OCI-LY1 (cell line): ENCODE measurements around the gene ARHGEF40.

ENCODE experiments used
- H2AFZ ChIP-seq: fragments of 200-600 bp; sonication (generic), shearing (Covaris generic); 2 replicates; pipeline ENCODE4 v1.6.0; 2014; ENCODE audit warnings: antibody characterized with exemption, mild to moderate bottlenecking, low read length
- H3F3A ChIP-seq: fragments of 200-600 bp; sonication (generic), shearing (Covaris generic); 2 replicates; pipeline ENCODE4 v1.6.0; 2014; ENCODE audit warnings: mild to moderate bottlenecking, antibody characterized with exemption, low read length, moderate library complexity; ENCODE audit not compliant: insufficient read depth
- H3K27ac ChIP-seq: fragments of 200-600 bp; sonication (generic); 2 replicates; pipeline ENCODE4 v1.5.1; 2014; ENCODE audit warnings: low read length, mixed run types, mild to moderate bottlenecking, low read depth; ENCODE audit not compliant: poor library complexity, severe bottlenecking
- H3K27me3 ChIP-seq: fragments of 200-600 bp; sonication (generic); 2 replicates; pipeline ENCODE4 v1.6.0; 2014; ENCODE audit warnings: antibody characterized with exemption, mild to moderate bottlenecking, low read length, moderate library complexity; ENCODE audit not compliant: insufficient read depth
- H3K36me3 ChIP-seq: fragments of 200-600 bp; sonication (generic); 2 replicates; pipeline ENCODE4 v1.6.1; 2014; ENCODE audit warnings: mild to moderate bottlenecking, antibody characterized with exemption, low read length, moderate library complexity, mixed read lengths; ENCODE audit not compliant: insufficient read depth
- H3K4me1 ChIP-seq: fragments of 200-600 bp; sonication (generic); 2 replicates; pipeline ENCODE4 v1.5.1; 2014; ENCODE audit warnings: mild to moderate bottlenecking, low read length, moderate library complexity; ENCODE audit not compliant: insufficient read depth, severe bottlenecking
- H3K4me2 ChIP-seq: fragments of 200-600 bp; sonication (generic), shearing (Covaris generic); 2 replicates; pipeline ENCODE4 v1.6.1; 2014; ENCODE audit warnings: low read length
- H3K4me3 ChIP-seq: fragments of 200-600 bp; sonication (generic); 2 replicates; pipeline ENCODE4 v1.5.1; 2014; ENCODE audit warnings: low read length, low read depth, mild to moderate bottlenecking, mixed read lengths; ENCODE audit not compliant: poor library complexity, severe bottlenecking
- H3K79me2 ChIP-seq: fragments of 200-600 bp; shearing (Covaris generic); 2 replicates; pipeline ENCODE4 v1.6.1; 2016; ENCODE audit warnings: mixed run types, low read length, mixed read lengths; ENCODE audit not compliant: insufficient read depth
- H3K9ac ChIP-seq: fragments of 200-600 bp; sonication (generic), shearing (Covaris generic); 2 replicates; pipeline ENCODE4 v1.6.1; 2014; ENCODE audit warnings: mild to moderate bottlenecking, low read length, mixed read lengths
- H3K9me2 ChIP-seq: fragments of 200-600 bp; sonication (generic), shearing (Covaris generic); 2 replicates; pipeline ENCODE4 v1.6.1; 2014; ENCODE audit warnings: low read depth, mild to moderate bottlenecking, low read length, mixed read lengths
- H3K9me3 ChIP-seq: fragments of 200-600 bp; shearing (Covaris generic); 2 replicates; pipeline ENCODE4 v1.6.1; 2014; ENCODE audit warnings: low read length, mixed read lengths
- H4K20me1 ChIP-seq: fragments of 200-600 bp; sonication (generic), shearing (Covaris generic); 2 replicates; pipeline ENCODE4 v1.6.0; 2016; ENCODE audit warnings: mild to moderate bottlenecking, low read length; ENCODE audit not compliant: insufficient read depth
- EZH2 ChIP-seq: fragments of 200-600 bp; sonication (generic), shearing (Covaris generic); IDR thresholded peaks from 2 replicates; pipeline ENCODE4 v1.8.0; 2017; ENCODE audit warnings: borderline replicate concordance, mixed run types, mild to moderate bottlenecking, antibody characterized with exemption, low read length, moderate library complexity, mixed read lengths
- TF ChIP-seq, protein P1 (sequence below): fragments of 200-600 bp; sonication (generic), shearing (Covaris generic); IDR thresholded peaks from 2 replicates; pipeline ENCODE4 v1.5.1; 2017; ENCODE audit warnings: mild to moderate bottlenecking, antibody characterized with exemption, low read length, moderate library complexity, mixed read lengths

Gene ARHGEF40

DNA sequence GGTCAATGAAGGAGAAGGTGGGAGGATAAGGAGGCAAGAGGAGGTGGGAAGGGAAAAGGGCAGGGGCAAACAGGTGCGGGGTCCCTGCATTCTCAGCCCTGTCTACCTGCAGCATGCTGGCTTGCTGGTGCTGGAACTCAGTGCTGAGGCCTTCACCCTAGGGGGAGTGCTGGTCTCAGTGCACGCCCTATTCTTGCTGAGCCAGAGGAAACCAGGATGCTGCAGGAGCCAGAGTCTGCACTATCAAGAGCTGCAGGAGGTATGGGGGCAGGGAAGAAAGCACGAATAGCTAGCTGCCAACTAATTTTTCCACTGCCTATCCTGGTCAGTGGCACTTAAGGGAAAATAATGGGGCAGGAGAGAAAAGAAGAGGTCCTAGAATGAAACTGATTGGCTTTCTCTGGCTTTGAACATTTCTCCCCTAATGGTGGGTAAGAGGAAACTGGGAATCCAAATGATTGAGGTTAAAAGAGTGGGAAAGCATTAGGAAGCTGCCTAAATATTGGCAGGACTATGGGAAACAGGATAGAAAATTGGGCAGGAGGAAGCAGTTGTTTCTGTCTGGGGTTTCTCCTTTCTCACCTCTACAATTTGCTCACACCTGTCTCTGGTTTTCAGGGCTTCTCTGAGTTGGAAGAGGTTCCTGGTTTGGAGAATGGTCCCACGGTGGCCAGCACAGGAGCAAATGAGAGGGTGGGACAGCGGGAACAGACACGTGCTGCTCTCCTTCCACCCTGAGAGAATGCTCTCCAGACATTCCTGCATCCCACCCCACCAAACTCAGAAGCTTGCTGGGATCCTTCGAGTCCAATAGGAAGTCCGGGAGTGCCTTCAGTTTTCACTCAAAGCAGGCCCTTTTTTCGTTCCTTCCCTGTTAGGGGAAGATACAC lies 32.7 kb downstream of the ARHGEF40 start:
- Histone ChIP-seq H3K9me3 (no peaks in the 10 kb centered on the region), H3K27ac (no peak overlapping the region), H3K9ac (peak overlapping the region; percentile 96; the same call in 1 of the 2 replicates), H3F3A (no peaks in the 10 kb centered on the region), H3K9me2 (no peaks in the 10 kb centered on the region), H2AFZ (0 out of 2 replicates have a peak overlapping the region, but pooled peaks have one; percentile 83), H3K79me2 (no peaks in the 10 kb centered on the region), H4K20me1 (no peaks in the 10 kb centered on the region), H3K27me3 (no peaks in the 10 kb centered on the region), H3K4me2 (peak overlapping the region; percentile 82), H3K36me3 (no peaks in the 10 kb centered on the region), H3K4me1 (peaks cover 30% of the 10 kb centered on the region), H3K4me3 (peak overlapping the region; percentile 86)
- TF ChIP-seq, protein P1, sequence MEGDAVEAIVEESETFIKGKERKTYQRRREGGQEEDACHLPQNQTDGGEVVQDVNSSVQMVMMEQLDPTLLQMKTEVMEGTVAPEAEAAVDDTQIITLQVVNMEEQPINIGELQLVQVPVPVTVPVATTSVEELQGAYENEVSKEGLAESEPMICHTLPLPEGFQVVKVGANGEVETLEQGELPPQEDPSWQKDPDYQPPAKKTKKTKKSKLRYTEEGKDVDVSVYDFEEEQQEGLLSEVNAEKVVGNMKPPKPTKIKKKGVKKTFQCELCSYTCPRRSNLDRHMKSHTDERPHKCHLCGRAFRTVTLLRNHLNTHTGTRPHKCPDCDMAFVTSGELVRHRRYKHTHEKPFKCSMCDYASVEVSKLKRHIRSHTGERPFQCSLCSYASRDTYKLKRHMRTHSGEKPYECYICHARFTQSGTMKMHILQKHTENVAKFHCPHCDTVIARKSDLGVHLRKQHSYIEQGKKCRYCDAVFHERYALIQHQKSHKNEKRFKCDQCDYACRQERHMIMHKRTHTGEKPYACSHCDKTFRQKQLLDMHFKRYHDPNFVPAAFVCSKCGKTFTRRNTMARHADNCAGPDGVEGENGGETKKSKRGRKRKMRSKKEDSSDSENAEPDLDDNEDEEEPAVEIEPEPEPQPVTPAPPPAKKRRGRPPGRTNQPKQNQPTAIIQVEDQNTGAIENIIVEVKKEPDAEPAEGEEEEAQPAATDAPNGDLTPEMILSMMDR = no peak
- TF ChIP-seq EZH2 = no peak

DNA sequence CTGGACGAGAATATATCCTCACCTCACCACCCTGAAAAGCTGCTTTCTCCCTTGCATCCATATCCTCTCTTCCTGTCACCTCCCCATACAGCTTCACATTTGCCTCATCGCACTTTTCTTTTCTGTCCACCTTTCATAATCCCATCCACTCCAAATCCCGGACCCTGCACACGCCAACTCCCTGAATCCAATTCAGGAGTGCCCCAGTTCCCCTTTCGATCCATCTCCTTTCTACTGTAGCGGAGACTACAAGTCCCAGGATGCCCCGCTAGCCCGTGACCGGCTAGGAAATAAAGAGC lies 33.3 kb downstream of the ARHGEF40 start:
- peak overlapping the region; percentile 82 for H3K4me2 ChIP-seq
- no peaks in the 10 kb centered on the region for H3K79me2 ChIP-seq
- no peaks in the 10 kb centered on the region for H3K27me3 ChIP-seq
- H3K4me1 ChIP-seq = peaks cover 30% of the 10 kb centered on the region
- no peaks in the 10 kb centered on the region for H3K36me3 ChIP-seq
- no peaks in the 10 kb centered on the region for H4K20me1 ChIP-seq
- no peaks in the 10 kb centered on the region for H3F3A ChIP-seq
- no peak overlapping the region for H3K27ac ChIP-seq
- no peak for TF ChIP-seq EZH2
- TF ChIP-seq, protein P1 = no peak; the same call in 1 of the 2 replicates
- H3K9me2 ChIP-seq = no peaks in the 10 kb centered on the region
- peak overlapping the region; percentile 86 for H3K4me3 ChIP-seq
- 0 out of 2 replicates have a peak overlapping the region, but pooled peaks have one; percentile 83 for H2AFZ ChIP-seq
- H3K9ac ChIP-seq = peak overlapping the region; percentile 96; the same call in 1 of the 2 replicates
- H3K9me3 ChIP-seq = no peaks in the 10 kb centered on the region

DNA sequence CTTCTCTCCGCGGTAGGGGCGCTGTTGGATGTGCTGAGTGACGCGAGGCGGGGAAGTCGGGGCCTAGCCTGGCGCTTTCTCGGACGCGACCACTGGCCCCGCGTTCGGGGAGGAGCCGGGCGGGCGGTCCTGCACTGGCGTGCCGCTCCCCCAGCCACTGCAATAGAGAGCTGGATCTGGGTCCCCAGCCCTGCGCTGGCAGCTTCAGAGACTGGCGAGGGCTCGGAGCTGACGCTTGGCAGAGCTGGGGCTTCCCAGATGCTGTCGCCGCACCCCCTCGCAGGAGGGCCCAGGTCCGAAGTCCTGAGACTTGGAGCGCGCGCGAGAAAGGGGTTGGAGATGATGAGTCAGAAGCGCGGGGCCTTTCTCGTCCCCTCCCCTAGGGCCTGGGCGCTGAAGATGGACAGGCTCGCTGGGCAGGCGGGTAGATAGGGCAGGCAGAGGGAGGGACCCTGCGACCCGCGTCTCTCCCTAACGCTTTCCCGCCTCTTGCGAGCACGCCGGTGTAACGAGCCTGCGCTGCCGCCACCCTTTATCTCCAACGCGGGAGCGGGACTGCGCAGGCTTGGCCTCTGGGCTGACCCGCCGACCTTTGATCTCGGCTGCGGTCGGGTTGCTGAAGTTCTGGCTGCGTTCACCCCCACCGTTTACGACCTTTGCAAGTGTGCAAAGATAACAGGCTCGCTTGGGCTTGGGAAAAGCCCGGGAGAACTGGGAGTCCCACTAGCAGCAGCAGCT lies 33.8 kb downstream of the ARHGEF40 start:
- H3K9me2 ChIP-seq = no peaks in the 10 kb centered on the region
- H3K9me3 ChIP-seq = no peaks in the 10 kb centered on the region
- peak overlapping the region; percentile 86 for H3K4me3 ChIP-seq
- no peak overlapping the region; the same call in 1 of the 2 replicates for H2AFZ ChIP-seq
- H3K36me3 ChIP-seq = no peaks in the 10 kb centered on the region
- peaks cover 26% of the 10 kb centered on the region for H3K4me1 ChIP-seq
- no peaks in the 10 kb centered on the region for H4K20me1 ChIP-seq
- peak overlapping the region; percentile 96 for H3K9ac ChIP-seq
- no peaks in the 10 kb centered on the region for H3K27me3 ChIP-seq
- TF ChIP-seq EZH2 = no peak
- TF ChIP-seq, protein P1 = peak; percentile 67; the same call in 1 of the 2 replicates
- peak overlapping the region; percentile 79 for H3K27ac ChIP-seq
- H3K79me2 ChIP-seq = no peaks in the 10 kb centered on the region
- H3K4me2 ChIP-seq = peak overlapping the region; percentile 82
- H3F3A ChIP-seq = no peaks in the 10 kb centered on the region
